DND-41 (cell line): ENCODE measurements around the gene LMAN1.

Experiments used
- ATAC-seq: fragments of 200-7000 bp; cut with Tn5 transposase; 3 replicates; pipeline ENCODE4 v1.9.1; 2021; ENCODE audit warnings: low read depth; ENCODE audit not compliant: insufficient read depth
- DNase-seq: peaks from one replicate; pipeline ENCODE4 v3.0.0-alpha.2; 2020
- H2AFZ ChIP-seq: 2 replicates; pipeline ENCODE4 v1.6.0; 2012; ENCODE audit warnings: low read depth, low read length
- H3K27ac ChIP-seq: 2 replicates; pipeline ENCODE4 v1.5.1; 2012; ENCODE audit warnings: low read length, inconsistent platforms
- H3K27me3 ChIP-seq: fragments of 200-600 bp; sonication (generic); 2 replicates; pipeline ENCODE4 v1.6.0; 2012; ENCODE audit warnings: low read length, mild to moderate bottlenecking, inconsistent platforms; ENCODE audit not compliant: insufficient read depth, poor library complexity
- H3K36me3 ChIP-seq: 2 replicates; pipeline ENCODE4 v1.5.1; 2012; ENCODE audit warnings: low read length, inconsistent platforms; ENCODE audit not compliant: insufficient read depth
- H3K4me1 ChIP-seq: 2 replicates; pipeline ENCODE4 v1.5.1; 2012; ENCODE audit warnings: mild to moderate bottlenecking, low read length; ENCODE audit not compliant: insufficient read depth
- H3K4me2 ChIP-seq: 2 replicates; pipeline ENCODE4 v1.6.0; 2012; ENCODE audit warnings: mild to moderate bottlenecking, moderate library complexity, low read length, inconsistent platforms; ENCODE audit not compliant: insufficient read depth
- H3K4me3 ChIP-seq, 2 experiments: fragments of 200-600 bp in 1 of 2; shearing (Covaris generic) in 1 of 2; 2 replicates each; pipeline ENCODE4 v1.5.1; 2012 to 2016; ENCODE audit warnings: inconsistent platforms in 2 of 2, low read length in 2 of 2, mild to moderate bottlenecking in 2 of 2, low read depth in 1 of 2, moderate library complexity in 1 of 2
- H3K79me2 ChIP-seq: 2 replicates; pipeline ENCODE4 v1.6.0; 2012; ENCODE audit warnings: low read length, inconsistent platforms; ENCODE audit not compliant: insufficient read depth
- H3K9ac ChIP-seq: 2 replicates; pipeline ENCODE4 v1.6.0; 2012; ENCODE audit warnings: low read depth, mild to moderate bottlenecking, inconsistent platforms, low read length, moderate library complexity
- H3K9me3 ChIP-seq: 2 replicates; pipeline ENCODE4 v1.5.1; 2012; ENCODE audit warnings: low read length, moderate library complexity, mild to moderate bottlenecking, inconsistent platforms; ENCODE audit not compliant: insufficient read depth, severe bottlenecking
- H4K20me1 ChIP-seq: 2 replicates; pipeline ENCODE4 v1.6.0; 2012; ENCODE audit warnings: low read length; ENCODE audit not compliant: insufficient read depth
- CTCF ChIP-seq: IDR thresholded peaks from 2 replicates; pipeline ENCODE4 v1.5.1; 2012; ENCODE audit warnings: borderline replicate concordance, low read length, moderate library complexity, mild to moderate bottlenecking; ENCODE audit not compliant: poor library complexity, severe bottlenecking; ENCODE audit errors: extremely low read depth
- EZH2 ChIP-seq: IDR thresholded peaks from 3 replicates; pipeline ENCODE4 v1.6.1; 2012; ENCODE audit warnings: borderline replicate concordance, low read depth, mild to moderate bottlenecking, moderate library complexity, low read length, inconsistent platforms; ENCODE audit not compliant: severe bottlenecking

LMAN1 gene

GRCh38 chr18:59308248-59308937 lies 50.7 kb downstream of the LMAN1 start:
- no peak overlapping the region for H2AFZ ChIP-seq
- H3K4me2 ChIP-seq, result no peak overlapping the region
- H3K27ac ChIP-seq, result no peak overlapping the region
- no peaks in the 10 kb centered on the region for H3K9me3 ChIP-seq
- no peak for TF ChIP-seq CTCF
- TF ChIP-seq EZH2, result no peak
- ATAC-seq, result no peak
- no peak for DNase-seq
- peaks cover 18% of the 10 kb centered on the region for H3K27me3 ChIP-seq
- H3K9ac ChIP-seq, result no peak overlapping the region
- H3K4me3 ChIP-seq, result no peak overlapping the region
- H4K20me1 ChIP-seq, result no peaks in the 10 kb centered on the region
- H3K4me1 ChIP-seq, result no peaks in the 10 kb centered on the region
- H3K79me2 ChIP-seq, result no peaks in the 10 kb centered on the region
- H3K36me3 ChIP-seq, result no peaks in the 10 kb centered on the region

- Histone ChIP-seq H4K20me1 (no peaks in the 10 kb centered on the region), H3K27ac (no peak overlapping the region), H3K4me1 (no peaks in the 10 kb centered on the region), H3K4me3 (no peak overlapping the region), H3K9me3 (no peaks in the 10 kb centered on the region), H3K9ac (no peak overlapping the region), H2AFZ (no peak overlapping the region), H3K4me2 (no peak overlapping the region), H3K79me2 (no peaks in the 10 kb centered on the region), H3K36me3 (no peaks in the 10 kb centered on the region), H3K27me3 (peaks cover 20% of the 10 kb centered on the region)
- no peak for ATAC-seq
- TF ChIP-seq CTCF (no peak), EZH2 (no peak)
- DNase-seq, result no peak
Observed at GRCh38 chr18:59306640-59307039, 52.4 kb downstream of the LMAN1 start.

GRCh38 chr18:59305295-59305694 lies 53.8 kb downstream of the LMAN1 start:
- no peak overlapping the region for H2AFZ ChIP-seq
- H3K4me1 ChIP-seq, result no peaks in the 10 kb centered on the region
- no peak for ATAC-seq
- H4K20me1 ChIP-seq, result no peaks in the 10 kb centered on the region
- H3K27ac ChIP-seq, result no peak overlapping the region
- no peak overlapping the region for H3K4me2 ChIP-seq
- no peaks in the 10 kb centered on the region for H3K79me2 ChIP-seq
- no peak overlapping the region for H3K4me3 ChIP-seq
- H3K36me3 ChIP-seq, result no peaks in the 10 kb centered on the region
- no peak for TF ChIP-seq EZH2
- TF ChIP-seq CTCF, result no peak
- no peak overlapping the region for H3K9ac ChIP-seq
- no peak for DNase-seq
- H3K27me3 ChIP-seq, result peaks cover 19% of the 10 kb centered on the region
- no peaks in the 10 kb centered on the region for H3K9me3 ChIP-seq
